Endothelial cell of umbilical vein (primary cell): Measurements from ENCODE around the gene TBC1D9B. TPM values are rescaled to one million over a fixed set of nuclear protein-coding genes. Genes with fewer than 3 reads are reported as not detected.
A peak's percentile ranks its signal among the peaks of the same experiment; 100 is the strongest.

Experiments used
- BruUV-seq: library from RNA; stranded (reverse); fragments of 400-500 nt; replicated peaks from 2 replicates; lab custom pipeline; 2021; lab: Mats Ljungman, UMichigan
- CTCF ChIA-PET: fragments of 300-600, 350-600 bp; sonication (Branson Sonifier 250); formaldehyde crosslinking; loops from one replicate; lab custom pipeline; 2021; ENCODE audit warnings: antibody characterized with exemption, inconsistent platforms; lab: Charles Lee
- POLR2A ChIA-PET: fragments of 300-600, 350-600 bp; sonication (Branson Sonifier 250); formaldehyde crosslinking; loops from one replicate; lab custom pipeline; 2021; ENCODE audit warnings: antibody characterized with exemption, inconsistent platforms; lab: Charles Lee
- DNase-seq: peaks from one replicate; pipeline ENCODE4 v3.0.0-alpha.2; 2011; ENCODE audit warnings: low read depth, low spot score
- FAIRE-seq: peaks from 2 replicates; lab custom pipeline; 2011; peaks lifted over from hg19 to GRCh38; lab: Jason Lieb, UNC
- H2AFZ ChIP-seq: 2 replicates; pipeline ENCODE4 v1.6.0; 2012; ENCODE audit warnings: low read depth, low read length, control low read depth, inconsistent platforms
- H3K27ac ChIP-seq: 2 replicates; pipeline ENCODE4 v1.5.1; 2011; ENCODE audit warnings: low read depth, mild to moderate bottlenecking, control low read depth, low read length, moderate library complexity; ENCODE audit not compliant: insufficient read depth
- H3K27me3 ChIP-seq, 2 experiments: 2 replicates each; pipeline versions ENCODE4 v1.6.0 to v1.6.1; 2011; ENCODE audit warnings: low read length in 2 of 2, mixed read lengths in 1 of 2; ENCODE audit not compliant: control insufficient read depth in 2 of 2, insufficient read depth in 2 of 2
- H3K36me3 ChIP-seq, 2 experiments: 2 replicates in 1 of 2; 3 replicates in 1 of 2; pipeline ENCODE4 v1.5.1; 2011; ENCODE audit warnings: low read length in 2 of 2, mild to moderate bottlenecking in 1 of 2, moderate library complexity in 1 of 2; ENCODE audit not compliant: control insufficient read depth in 2 of 2, insufficient read depth in 2 of 2; ENCODE audit errors: extremely low read depth in 1 of 2
- H3K4me1 ChIP-seq: 3 replicates; pipeline ENCODE4 v1.5.1; 2011; ENCODE audit warnings: mild to moderate bottlenecking, low read length; ENCODE audit not compliant: control insufficient read depth, insufficient read depth; ENCODE audit errors: extremely low read depth
- H3K4me2 ChIP-seq: 2 replicates; pipeline ENCODE4 v1.6.1; 2011; ENCODE audit warnings: low read length, control low read depth, mixed read lengths; ENCODE audit not compliant: insufficient read depth
- H3K4me3 ChIP-seq, 3 experiments: fragments of 200-600 bp in 1 of 3; sonication (generic), shearing (Covaris generic) in 1 of 3; replicated peaks in 1 of 3; 2 replicates each; pipeline ENCODE4 v1.5.1; 2011 to 2016; ENCODE audit warnings: control low read depth in 3 of 3, low read length in 3 of 3, mild to moderate bottlenecking in 2 of 3, inconsistent platforms in 1 of 3, low read depth in 1 of 3, moderate library complexity in 1 of 3; ENCODE audit not compliant: insufficient read depth in 1 of 3
- H3K79me2 ChIP-seq: 2 replicates; pipeline ENCODE4 v1.6.0; 2012; ENCODE audit warnings: low read length, inconsistent platforms; ENCODE audit not compliant: control insufficient read depth, insufficient read depth
- H3K9ac ChIP-seq: replicated peaks from 2 replicates; pipeline ENCODE3; 2011; ENCODE audit warnings: low read length, control low read depth; ENCODE audit not compliant: insufficient read depth; ENCODE audit errors: extremely low read depth
- H3K9me1 ChIP-seq: replicated peaks from 3 replicates; pipeline ENCODE4 v1.6.0; 2011; ENCODE audit warnings: mild to moderate bottlenecking, low read length; ENCODE audit not compliant: control insufficient read depth, insufficient read depth; ENCODE audit errors: extremely low read depth
- H3K9me3 ChIP-seq: replicated peaks from 2 replicates; pipeline ENCODE4 v1.5.1; 2012; ENCODE audit warnings: low read length, inconsistent platforms; ENCODE audit not compliant: control insufficient read depth, insufficient read depth
- H4K20me1 ChIP-seq: replicated peaks from 2 replicates; pipeline ENCODE3; 2011; ENCODE audit warnings: mild to moderate bottlenecking, low read length; ENCODE audit not compliant: control insufficient read depth, insufficient read depth; ENCODE audit errors: extremely low read depth
- POLR2A ChIP-seq: IDR thresholded peaks from 2 replicates; pipeline ENCODE4 v1.6.1; 2012; ENCODE audit warnings: low read depth, mild to moderate bottlenecking, control low read depth, low read length
- POLR2AphosphoS5 ChIP-seq: IDR thresholded peaks from 2 replicates; pipeline ENCODE4 v1.6.1; 2012; ENCODE audit warnings: low read depth, mild to moderate bottlenecking, control low read depth, low read length, moderate library complexity; ENCODE audit not compliant: insufficient read depth
- dilution Hi-C: fragments of 300-500 bp; cut with MboI; formaldehyde crosslinking; loops from one replicate; pipeline ENCODE4 v1.15.0; 2019; ENCODE audit warnings: low sequenced_read_pairs; ENCODE audit not compliant: extremely low pct_ligation_motif_present
- intact Hi-C: fragments of 100-400 bp; cut with micrococcal nuclease; formaldehyde crosslinking; loops from one replicate; pipeline ENCODE4 v1.10.0; 2022
- polyA plus RNA-seq, 4 experiments: library from polyadenylated mRNA; depleted of rRNA in 3 of 4; stranded (reverse) in 3 of 4; unstranded in 1 of 4; fragments of >200 nt; gene quantifications; 2 replicates each; pipeline versions ENCODE4 v1.2.1 to v1.2.3, GENCODE V29; 2011 to 2012; ENCODE audit warnings: missing spikeins in 1 of 4
- total RNA-seq: library from RNA; stranded (reverse); gene quantifications from 2 replicates; pipeline ENCODE4 v1.2.3, GENCODE V29; 2021
- TF ChIP-seq, protein P1 (sequence below): IDR thresholded peaks from 2 replicates; pipeline ENCODE4 v1.6.1; 2011; ENCODE audit not compliant: insufficient read depth, insufficient read length

The TBC1D9B gene
- total and polyA plus RNA-seq, 2 donors (not counting 3 experiments of a cell fraction or from before 2014, with no cell fraction given): 82.8 to 150 TPM

DNA sequence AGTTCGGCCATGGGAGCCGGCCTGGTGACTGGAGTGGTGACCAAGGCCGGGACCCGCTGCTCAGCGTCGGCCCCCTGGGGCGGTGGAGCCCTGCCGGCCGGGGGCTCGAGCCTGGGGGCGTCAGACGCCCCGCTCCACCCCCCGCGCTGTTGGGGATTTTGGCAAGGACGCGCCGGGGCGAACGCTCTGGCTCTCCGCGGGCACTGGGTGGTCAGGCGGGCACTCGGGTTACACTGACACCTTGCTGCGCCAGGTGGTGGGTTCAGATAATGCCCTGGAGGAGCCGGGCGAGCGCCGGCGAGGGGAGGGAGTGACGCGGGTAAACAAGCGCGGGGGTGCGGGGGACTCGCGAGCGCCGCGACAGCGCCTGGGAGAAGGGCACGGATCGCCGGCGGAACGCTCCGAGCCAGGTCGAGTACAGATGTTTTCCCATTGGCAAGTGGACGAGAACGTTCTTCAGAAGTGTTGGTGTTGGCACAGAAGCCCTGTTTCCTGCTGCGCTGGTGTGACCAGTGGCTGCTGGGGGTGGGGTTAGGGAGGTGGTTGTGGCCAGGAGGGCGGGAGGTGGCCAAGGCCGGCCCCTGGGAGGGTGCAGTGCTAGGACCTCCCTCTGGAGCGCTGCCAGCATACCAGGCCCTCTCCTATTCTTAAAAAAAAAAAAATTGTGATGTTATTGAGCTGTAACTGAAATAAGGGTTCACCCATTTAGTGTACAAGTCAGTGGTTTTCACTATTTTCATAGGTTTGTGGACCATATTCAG is 86.2 kb downstream of the TBC1D9B start:
- Histone ChIP-seq H3K9ac (peak overlapping the region; percentile 87), H3K4me1 (peaks cover 37% of the 10 kb centered on the region), H3K9me3 (no peaks in the 10 kb centered on the region), H3K79me2 (peaks cover 53% of the 10 kb centered on the region), H3K9me1 (no peaks in the 10 kb centered on the region), H3K27me3 (no peaks in the 10 kb centered on the region), H3K4me2 (peak overlapping the region; percentile 88), H2AFZ (no peak overlapping the region), H4K20me1 (peaks cover 10% of the 10 kb centered on the region), H3K4me3 (peak overlapping the region; percentile 49 to 90 (median 82)), H3K27ac (peak overlapping the region; percentile 96), H3K36me3 (peaks cover 22 to 33% of the 10 kb centered on the region in 2 experiments)
- intact Hi-C loops: loop anchor here (1.0 to 5.0 kb wide), 6 partner anchors 37 to 264 kb away; partner anchors contain the start of genes MAML1, MRNIP and RNF130
- dilution Hi-C loops: no loop called here
- BruUV-seq: TSS peak; percentile 68
- POLR2A ChIA-PET: interaction anchor here (0.6 to 1.7 kb wide), 10 partner anchors 8 to 494 kb away, joined by 3 to 18 read pairs (median 4); partner anchors contain the start of genes HNRNPH1, MAML1 and MRNIP
- TF ChIP-seq POLR2A: peak; percentile 85
- TF ChIP-seq POLR2AphosphoS5: peak; percentile 59
- TF ChIP-seq, protein P1, sequence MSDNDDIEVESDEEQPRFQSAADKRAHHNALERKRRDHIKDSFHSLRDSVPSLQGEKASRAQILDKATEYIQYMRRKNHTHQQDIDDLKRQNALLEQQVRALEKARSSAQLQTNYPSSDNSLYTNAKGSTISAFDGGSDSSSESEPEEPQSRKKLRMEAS: no peak
- CTCF ChIA-PET: interaction anchor here (1.7 to 2.6 kb wide), 3 partner anchors 19 to 58 kb away, joined by 5 to 21 read pairs (median 10); no protein-coding TSS in a partner anchor
- DNase-seq (peak; percentile 93), FAIRE-seq (peak; percentile 96)
